ENCODE results near the gene MPDU1. TPM values are rescaled to one million over a fixed set of nuclear protein-coding genes. Genes with fewer than 3 reads are reported as not detected.
"Not testable (repeated sequence)": the region's sequence is repeated elsewhere in the genome, so short reads cannot be mapped to it uniquely, and the experiment has no call there.

The MPDU1 gene
- total RNA-seq, 1 donor from 2014 or later, result 73.4 TPM

GRCh38 chr17:7614425-7615264 is 31.0 kb downstream of the MPDU1 start, which contains the start of gene FXR2:
FXR2 (minus strand) TSS chr17:7614897; CDS start chr17:7614532, 365 bp downstream.
- Histone ChIP-seq H3K9me3 (no peaks in the 10 kb centered on the region), H3K27me3 (no peaks in the 10 kb centered on the region), H3K4me1 (peaks cover 50% of the 10 kb centered on the region), H3K4me3 (peak within 1 kb of the TSS; percentile 83 to 98), H3K27ac (peak within 1 kb of the TSS; percentile 86), H3K36me3 (no peaks in the 10 kb centered on the region)
- TF ChIP-seq POLR2A (IDR thresholded peaks at IDR 0.05) (peak in 1 of 2 donors; percentile 90), POLR2AphosphoS5 (IDR thresholded peaks at IDR 0.05; ENCODE audit: insufficient read depth in 1 of 2, low read depth in 1 of 2) (peak in 1 of 2 donors; percentile 79), CTCF (IDR thresholded peaks at IDR 0.05) (peak; percentile 24 to 63 (median 31))
- DNase-seq (ENCODE audit: extremely low spot score in 2 of 2), result peak; percentile 100
- intact Hi-C loops (cut with DNase I), result loop anchor here (2.0 kb wide), 1 partner anchor 72 kb away; the partner anchor contains the start of gene TP53

- no peak for DNase-seq (ENCODE audit: extremely low spot score in 2 of 2)
- intact Hi-C loops (cut with DNase I), result loop anchor here (2.0 kb wide), 1 partner anchor 71 kb away; the partner anchor contains the start of gene TP53
- TF ChIP-seq POLR2A (IDR thresholded peaks at IDR 0.05) (no peak), POLR2AphosphoS5 (IDR thresholded peaks at IDR 0.05; ENCODE audit: insufficient read depth in 1 of 2, low read depth in 1 of 2) (peak in 1 of 2 donors; percentile 95), CTCF (IDR thresholded peaks at IDR 0.05) (no peak)
- H3K27me3 ChIP-seq, result no peaks in the 10 kb centered on the region
- no peaks in the 10 kb centered on the region for H3K9me3 ChIP-seq
- peaks cover 45% of the 10 kb centered on the region for H3K4me1 ChIP-seq
- H3K4me3 ChIP-seq, result peak overlapping the region; percentile 44 to 83
- peak overlapping the region; percentile 75 for H3K27ac ChIP-seq
- no peaks in the 10 kb centered on the region for H3K36me3 ChIP-seq
Measured at GRCh38 chr17:7615265-7615747, 31.7 kb downstream of the MPDU1 start.

- Histone ChIP-seq H3K4me3 (no peak overlapping the region), H3K4me1 (peaks cover 12% of the 10 kb centered on the region), H3K27me3 (no peaks in the 10 kb centered on the region), H3K27ac (no peak overlapping the region), H3K9me3 (no peaks in the 10 kb centered on the region), H3K36me3 (no peaks in the 10 kb centered on the region)
- TF ChIP-seq POLR2A (IDR thresholded peaks at IDR 0.05) (no peak), POLR2AphosphoS5 (IDR thresholded peaks at IDR 0.05; ENCODE audit: insufficient read depth in 1 of 2, low read depth in 1 of 2) (no peak), CTCF (IDR thresholded peaks at IDR 0.05) (no peak)
- intact Hi-C loops (cut with DNase I), result no loop called here
- DNase-seq (ENCODE audit: extremely low spot score in 2 of 2), result no peak
Measured at GRCh38 chr17:7618608-7619007, 35.0 kb downstream of the MPDU1 start.

- Histone ChIP-seq H3K27me3 (no peaks in the 10 kb centered on the region), H3K4me1 (no peaks in the 10 kb centered on the region), H3K4me3 (no peak overlapping the region), H3K27ac (no peak overlapping the region), H3K9me3 (no peaks in the 10 kb centered on the region), H3K36me3 (no peaks in the 10 kb centered on the region)
- DNase-seq (ENCODE audit: extremely low spot score in 2 of 2), result no peak
- intact Hi-C loops (cut with DNase I), result no loop called here
- no peak for TF ChIP-seq POLR2AphosphoS5 (IDR thresholded peaks at IDR 0.05; ENCODE audit: insufficient read depth in 1 of 2, low read depth in 1 of 2)
- no peak for TF ChIP-seq CTCF (IDR thresholded peaks at IDR 0.05)
- no peak for TF ChIP-seq POLR2A (IDR thresholded peaks at IDR 0.05)
Measured at GRCh38 chr17:7620835-7621234, 37.2 kb downstream of the MPDU1 start.

- Histone ChIP-seq H3K4me3 (no peak overlapping the region), H3K36me3 (no peaks in the 10 kb centered on the region), H3K4me1 (peaks cover 9% of the 10 kb centered on the region), H3K27me3 (no peaks in the 10 kb centered on the region), H3K9me3 (no peaks in the 10 kb centered on the region), H3K27ac (no peak overlapping the region)
- intact Hi-C loops (cut with DNase I), result no loop called here
- TF ChIP-seq CTCF (IDR thresholded peaks at IDR 0.05), result no peak
- no peak for DNase-seq (ENCODE audit: extremely low spot score in 2 of 2)
Measured at GRCh38 chr17:7623661-7624060, 40.0 kb downstream of the MPDU1 start.

GRCh38 chr17:7625749-7626148 is 42.1 kb downstream of the MPDU1 start:
- DNase-seq (ENCODE audit: extremely low spot score in 2 of 2); H3K4me3 ChIP-seq; H3K4me1 ChIP-seq; H3K36me3 ChIP-seq; H3K9me3 ChIP-seq; H3K27ac ChIP-seq; H3K27me3 ChIP-seq: not testable (repeated sequence)
- intact Hi-C loops (cut with DNase I), result loop anchor here (2.0 to 5.0 kb wide), 2 partner anchors 59 to 212 kb away; no protein-coding TSS in a partner anchor

Measured in vagina (tissue), 2 donors.